ENCODE data around the gene UVRAG. TPM values are rescaled to one million over a fixed set of nuclear protein-coding genes. Genes with fewer than 3 reads are reported as not detected.

UVRAG gene
- total RNA-seq, 1 donor from 2014 or later: 34.0 TPM

- Histone ChIP-seq H3K9ac (no peak overlapping the region), H3K4me2 (no peak overlapping the region), H4K20me1 (ENCODE audit: low read depth) (no peaks in the 10 kb centered on the region), H3K9me3 (ENCODE audit: low read depth) (no peaks in the 10 kb centered on the region), H3K4me1 (peaks cover 14% of the 10 kb centered on the region), H3F3A (ENCODE audit: low read depth) (peaks cover 16% of the 10 kb centered on the region), H3K36me3 (no peaks in the 10 kb centered on the region), H2AFZ (replicated peaks) (no peak overlapping the region), H3K27ac (no peak overlapping the region), H3K4me3 (no peak overlapping the region), H3K27me3 (peaks cover 44% of the 10 kb centered on the region), H3K79me2 (ENCODE audit: low read depth) (no peaks in the 10 kb centered on the region)
- Mint-ChIP-seq H3K9me3 (peaks cover 8% of the 10 kb centered on the region), H3K27ac (no peak overlapping the region), H3K4me3 (no peak overlapping the region), H3K27me3 (ENCODE audit: insufficient read depth, low read depth) (peaks cover 27% of the 10 kb centered on the region), H3K36me3 (peaks cover 3% of the 10 kb centered on the region), H3K4me1 (peaks cover 47% of the 10 kb centered on the region)
- DNase-seq (ENCODE audit: low spot score): no peak
- TF ChIP-seq EZH2phosphoT487 (IDR thresholded peaks at IDR 0.05) (no peak), EZH2 (IDR thresholded peaks at IDR 0.05) (no peak), CTCF (IDR thresholded peaks at IDR 0.05) (no peak)
Observed at GRCh38 chr11:75770102-75770501, 44.9 kb upstream of the UVRAG start.

GRCh38 chr11:75771646-75772410 lies 43.2 kb upstream of the UVRAG start:
- H3K4me3 ChIP-seq: no peak overlapping the region
- Mint-ChIP-seq H3K36me3 (peaks cover 3% of the 10 kb centered on the region), H3K27ac (no peak overlapping the region), H3K27me3 (ENCODE audit: insufficient read depth, low read depth) (peaks cover 20% of the 10 kb centered on the region), H3K9me3 (peaks cover 5% of the 10 kb centered on the region), H3K4me3 (no peak overlapping the region), H3K4me1 (peaks cover 41% of the 10 kb centered on the region)
- peaks cover 16% of the 10 kb centered on the region for H3F3A ChIP-seq (ENCODE audit: low read depth)
- H2AFZ ChIP-seq (replicated peaks): no peak overlapping the region
- H3K27ac ChIP-seq: no peak overlapping the region
- no peak for TF ChIP-seq CTCF (IDR thresholded peaks at IDR 0.05)
- no peak for TF ChIP-seq EZH2phosphoT487 (IDR thresholded peaks at IDR 0.05)
- TF ChIP-seq EZH2 (IDR thresholded peaks at IDR 0.05): no peak
- no peaks in the 10 kb centered on the region for H3K79me2 ChIP-seq (ENCODE audit: low read depth)
- peaks cover 44% of the 10 kb centered on the region for H3K27me3 ChIP-seq
- DNase-seq (ENCODE audit: low spot score): no peak
- H3K9me3 ChIP-seq (ENCODE audit: low read depth): no peaks in the 10 kb centered on the region
- H3K4me1 ChIP-seq: peaks cover 15% of the 10 kb centered on the region
- H3K36me3 ChIP-seq: no peaks in the 10 kb centered on the region
- no peak overlapping the region for H3K4me2 ChIP-seq
- no peaks in the 10 kb centered on the region for H4K20me1 ChIP-seq (ENCODE audit: low read depth)
- H3K9ac ChIP-seq: no peak overlapping the region

- H3K27ac Mint-ChIP-seq: peak overlapping the region; percentile 6
- Histone ChIP-seq H3K9me3 (ENCODE audit: low read depth) (no peaks in the 10 kb centered on the region), H3K79me2 (ENCODE audit: low read depth) (no peaks in the 10 kb centered on the region), H3K4me3 (no peak overlapping the region), H4K20me1 (ENCODE audit: low read depth) (no peaks in the 10 kb centered on the region), H3K27ac (no peak overlapping the region), H3K4me2 (no peak overlapping the region), H3K4me1 (peaks cover 10% of the 10 kb centered on the region), H3K27me3 (peaks cover 27% of the 10 kb centered on the region), H3K9ac (no peak overlapping the region), H3K36me3 (no peaks in the 10 kb centered on the region), H3F3A (ENCODE audit: low read depth) (peaks cover 15% of the 10 kb centered on the region), H2AFZ (replicated peaks) (no peak overlapping the region)
- no peaks in the 10 kb centered on the region for H3K36me3 Mint-ChIP-seq
- H3K27me3 Mint-ChIP-seq (ENCODE audit: insufficient read depth, low read depth): peaks cover 8% of the 10 kb centered on the region
- DNase-seq (ENCODE audit: low spot score): no peak
- no peak overlapping the region for H3K4me3 Mint-ChIP-seq
- H3K9me3 Mint-ChIP-seq: peaks cover 2% of the 10 kb centered on the region
- TF ChIP-seq CTCF (IDR thresholded peaks at IDR 0.05) (no peak), EZH2 (IDR thresholded peaks at IDR 0.05) (no peak), EZH2phosphoT487 (IDR thresholded peaks at IDR 0.05) (no peak)
- peaks cover 27% of the 10 kb centered on the region for H3K4me1 Mint-ChIP-seq
Observed at GRCh38 chr11:75773595-75774353, 41.2 kb upstream of the UVRAG start.

Measured in neural progenitor cell (in vitro differentiated cells).